ENCODE measurements around the gene MEX3A.

DNA sequence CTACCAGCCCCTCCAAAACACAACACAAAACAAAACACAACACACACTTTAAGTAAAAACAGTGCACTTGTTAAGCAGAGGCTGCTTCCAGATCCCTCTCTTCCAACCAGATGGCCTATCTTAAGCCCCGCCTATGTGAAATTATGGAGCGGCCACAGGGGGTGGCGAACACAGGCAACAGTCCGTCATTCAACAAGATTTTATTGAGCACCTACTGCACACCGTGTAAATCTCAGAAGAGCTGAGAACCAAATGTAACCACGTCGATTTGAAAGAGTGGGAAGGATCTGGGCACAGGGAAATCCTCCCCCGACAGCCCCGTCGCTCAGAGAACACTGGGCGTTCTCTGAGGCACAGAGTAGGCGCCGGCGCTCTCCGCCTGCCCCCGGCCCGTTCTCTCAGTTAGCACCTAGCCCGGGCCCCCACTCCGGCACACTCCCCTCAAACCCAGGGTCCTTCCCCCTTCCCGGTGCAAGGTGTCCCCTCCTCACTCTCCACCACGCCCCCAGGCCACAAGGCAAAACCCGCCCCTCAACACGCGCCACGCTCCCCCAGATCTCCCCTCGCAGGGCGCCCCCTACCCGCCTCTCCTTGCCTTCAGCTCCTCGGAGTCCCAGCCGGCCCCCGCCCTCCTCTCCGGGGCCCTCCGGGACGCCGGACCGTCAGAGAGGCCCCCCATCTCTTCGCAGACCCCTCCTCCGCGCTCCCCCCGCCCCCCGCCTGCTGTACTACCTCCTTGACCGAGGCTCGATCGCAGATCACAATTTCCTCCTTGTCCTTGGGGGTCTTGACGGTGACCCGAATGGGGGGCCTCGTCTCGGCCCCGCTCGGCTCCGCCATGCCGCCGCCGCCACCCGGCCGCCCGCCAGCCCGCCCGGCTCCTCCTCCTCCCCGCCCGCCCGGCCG lies 29.1 kb downstream of the MEX3A start:
- TF ChIP-seq POLR2A (IDR thresholded peaks at IDR 0.05), result no peak
- TF ChIP-seq, protein P1, sequence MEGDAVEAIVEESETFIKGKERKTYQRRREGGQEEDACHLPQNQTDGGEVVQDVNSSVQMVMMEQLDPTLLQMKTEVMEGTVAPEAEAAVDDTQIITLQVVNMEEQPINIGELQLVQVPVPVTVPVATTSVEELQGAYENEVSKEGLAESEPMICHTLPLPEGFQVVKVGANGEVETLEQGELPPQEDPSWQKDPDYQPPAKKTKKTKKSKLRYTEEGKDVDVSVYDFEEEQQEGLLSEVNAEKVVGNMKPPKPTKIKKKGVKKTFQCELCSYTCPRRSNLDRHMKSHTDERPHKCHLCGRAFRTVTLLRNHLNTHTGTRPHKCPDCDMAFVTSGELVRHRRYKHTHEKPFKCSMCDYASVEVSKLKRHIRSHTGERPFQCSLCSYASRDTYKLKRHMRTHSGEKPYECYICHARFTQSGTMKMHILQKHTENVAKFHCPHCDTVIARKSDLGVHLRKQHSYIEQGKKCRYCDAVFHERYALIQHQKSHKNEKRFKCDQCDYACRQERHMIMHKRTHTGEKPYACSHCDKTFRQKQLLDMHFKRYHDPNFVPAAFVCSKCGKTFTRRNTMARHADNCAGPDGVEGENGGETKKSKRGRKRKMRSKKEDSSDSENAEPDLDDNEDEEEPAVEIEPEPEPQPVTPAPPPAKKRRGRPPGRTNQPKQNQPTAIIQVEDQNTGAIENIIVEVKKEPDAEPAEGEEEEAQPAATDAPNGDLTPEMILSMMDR (IDR thresholded peaks at IDR 0.05), result no peak

All from testis (tissue), 2 donors.